H9 (cell line): Measurements from ENCODE around the gene TFB1M. TPM values are rescaled to one million over a fixed set of nuclear protein-coding genes. Genes with fewer than 3 reads are reported as not detected.

Source experiments
- DNase-seq: peaks from one replicate; pipeline ENCODE4 v3.0.0-alpha.2; 2017
- H2AFZ ChIP-seq: one replicate; pipeline ENCODE4 v1.6.1; 2013; ENCODE audit warnings: mild to moderate bottlenecking, low read length, control low read depth, moderate library complexity
- H2AK5ac ChIP-seq: 2 replicates; pipeline ENCODE4 v1.6.1; 2013; ENCODE audit warnings: low read length, control low read depth, mixed read lengths; ENCODE audit not compliant: insufficient read length
- H2BK120ac ChIP-seq: one replicate; pipeline ENCODE4 v1.6.1; 2013; ENCODE audit warnings: low read depth, mild to moderate bottlenecking, low read length, control low read depth, inconsistent platforms; ENCODE audit not compliant: poor library complexity, severe bottlenecking
- H2BK12ac ChIP-seq: 2 replicates; pipeline ENCODE4 v1.6.1; 2013; ENCODE audit warnings: low read length, control low read depth, mixed read lengths, low read depth; ENCODE audit not compliant: insufficient read length
- H2BK15ac ChIP-seq: 2 replicates; pipeline ENCODE4 v1.6.1; 2013; ENCODE audit warnings: low read depth, low read length, control low read depth
- H2BK20ac ChIP-seq: one replicate; pipeline ENCODE4 v1.6.1; 2013; ENCODE audit warnings: low read depth, mild to moderate bottlenecking, low read length, control low read depth, inconsistent platforms; ENCODE audit not compliant: poor library complexity, severe bottlenecking
- H2BK5ac ChIP-seq: 2 replicates; pipeline ENCODE4 v1.6.1; 2013; ENCODE audit warnings: low read length, control low read depth, mixed read lengths; ENCODE audit not compliant: insufficient read length
- H3K14ac ChIP-seq: 2 replicates; pipeline ENCODE4 v1.6.1; 2013; ENCODE audit warnings: low read length, control low read depth; ENCODE audit not compliant: insufficient read depth
- H3K18ac ChIP-seq: 2 replicates; pipeline ENCODE4 v1.6.1; 2013; ENCODE audit warnings: low read depth, mild to moderate bottlenecking, mixed read lengths, low read length, control low read depth; ENCODE audit not compliant: insufficient read length
- H3K23ac ChIP-seq: 2 replicates; pipeline ENCODE4 v1.6.1; 2013; ENCODE audit warnings: low read length, control low read depth, mixed read lengths, low read depth; ENCODE audit not compliant: insufficient read length
- H3K23me2 ChIP-seq: 2 replicates; pipeline ENCODE4 v1.6.1; 2013; ENCODE audit warnings: low read depth, mild to moderate bottlenecking, mixed read lengths, low read length, control low read depth; ENCODE audit not compliant: insufficient read length, poor library complexity, severe bottlenecking
- H3K27ac ChIP-seq: 2 replicates; pipeline ENCODE4 v1.5.1; 2013; ENCODE audit warnings: low read length, control low read depth, mixed read lengths, low read depth; ENCODE audit not compliant: insufficient read length
- H3K27me3 ChIP-seq: 2 replicates; pipeline ENCODE4 v1.6.1; 2013; ENCODE audit warnings: low read length, control low read depth, inconsistent platforms; ENCODE audit not compliant: insufficient read depth
- H3K4ac ChIP-seq: 2 replicates; pipeline ENCODE4 v1.6.1; 2013; ENCODE audit warnings: low read depth, mild to moderate bottlenecking, control low read depth, inconsistent platforms, low read length, moderate library complexity
- H3K4me1 ChIP-seq: 2 replicates; pipeline ENCODE4 v1.6.1; 2013; ENCODE audit warnings: low read length, control low read depth, inconsistent platforms; ENCODE audit not compliant: insufficient read depth
- H3K4me2 ChIP-seq: 2 replicates; pipeline ENCODE4 v1.6.1; 2013; ENCODE audit warnings: low read length, control low read depth, mixed read lengths; ENCODE audit not compliant: insufficient read length, insufficient read depth
- H3K56ac ChIP-seq: 2 replicates; pipeline ENCODE4 v1.6.1; 2013; ENCODE audit warnings: low read depth, mild to moderate bottlenecking, mixed read lengths, low read length, control low read depth; ENCODE audit not compliant: insufficient read length
- H3K79me1 ChIP-seq: 2 replicates; pipeline ENCODE4 v1.6.1; 2013; ENCODE audit warnings: low read depth, mild to moderate bottlenecking, moderate library complexity, low read length, control low read depth, inconsistent platforms; ENCODE audit not compliant: insufficient read depth, poor library complexity, severe bottlenecking
- H3K79me2 ChIP-seq: 2 replicates; pipeline ENCODE4 v1.6.1; 2013; ENCODE audit warnings: low read length, control low read depth, inconsistent platforms; ENCODE audit not compliant: insufficient read depth
- H3K9ac ChIP-seq: 2 replicates; pipeline ENCODE4 v1.6.1; 2013; ENCODE audit warnings: low read length, control low read depth, mixed read lengths; ENCODE audit not compliant: insufficient read length; ENCODE audit errors: extremely low read depth
- H3K9me3 ChIP-seq: one replicate; pipeline ENCODE4 v1.6.1; 2013; ENCODE audit warnings: low read depth, low read length, inconsistent platforms; ENCODE audit not compliant: control insufficient read depth
- H3T11ph ChIP-seq: one replicate; pipeline ENCODE4 v1.6.1; 2013; ENCODE audit warnings: mild to moderate bottlenecking, low read length, control low read depth, inconsistent platforms
- H4K20me1 ChIP-seq: one replicate; pipeline ENCODE4 v1.6.1; 2013; ENCODE audit not compliant: control insufficient read depth, insufficient read length, insufficient read depth
- H4K5ac ChIP-seq: 2 replicates; pipeline ENCODE4 v1.6.1; 2013; ENCODE audit warnings: low read depth, mild to moderate bottlenecking, mixed read lengths, low read length, control low read depth; ENCODE audit not compliant: insufficient read length
- H4K8ac ChIP-seq: replicated peaks from 2 replicates; pipeline ENCODE4 v1.6.1; 2013; ENCODE audit warnings: low read length, control low read depth, mixed read lengths, low read depth; ENCODE audit not compliant: insufficient read length
- H4K91ac ChIP-seq: 2 replicates; pipeline ENCODE4 v1.6.1; 2013; ENCODE audit warnings: low read depth, mild to moderate bottlenecking, moderate library complexity, mixed read lengths, low read length, control low read depth; ENCODE audit not compliant: insufficient read length
- H3K27ac Mint-ChIP-seq, 3 experiments: 2 replicates in 2 of 3; 3 replicates in 1 of 3; pipeline ENCODE4 v1.8.0; 2020 to 2021; ENCODE audit warnings: mixed read lengths in 3 of 3, mild to moderate bottlenecking in 1 of 3, moderate library complexity in 1 of 3
- H3K27me3 Mint-ChIP-seq: 2 replicates; pipeline ENCODE4 v1.8.0; 2021; ENCODE audit warnings: low read depth, mild to moderate bottlenecking, moderate library complexity, mixed read lengths
- H3K36me3 Mint-ChIP-seq, 3 experiments: 2 replicates in 2 of 3; 3 replicates in 1 of 3; pipeline ENCODE4 v1.8.0; 2020 to 2021; ENCODE audit warnings: low read depth in 3 of 3, mixed read lengths in 3 of 3; ENCODE audit not compliant: insufficient read depth in 1 of 3
- H3K4me1 Mint-ChIP-seq, 2 experiments: 2 replicates each; pipeline ENCODE4 v1.8.0; 2020; ENCODE audit warnings: mixed read lengths in 2 of 2
- H3K4me3 Mint-ChIP-seq, 2 experiments: 2 replicates in 1 of 2; 3 replicates in 1 of 2; pipeline ENCODE4 v1.8.0; 2020 to 2021; ENCODE audit warnings: mild to moderate bottlenecking in 2 of 2, mixed read lengths in 2 of 2, moderate library complexity in 1 of 2
- H3K9me3 Mint-ChIP-seq, 2 experiments: 2 replicates in 1 of 2; 3 replicates in 1 of 2; pipeline ENCODE4 v1.8.0; 2020; ENCODE audit warnings: mild to moderate bottlenecking in 2 of 2, mixed read lengths in 2 of 2, moderate library complexity in 1 of 2
- CTCF ChIP-seq: fragments of 200-600 bp; sonication (generic); conservative IDR thresholded peaks from 3 replicates; pipeline ENCODE4 v1.8.0; 2021; ENCODE audit warnings: antibody characterized with exemption, mild to moderate bottlenecking
- WGBS: extraction: QIAGEN DNeasy Blood & Tissue Kit; methylation state at CpG from one replicate; pipeline ENCODE4 v1.1.7; 2013; ENCODE audit warnings: missing lambda C conversion rate, low lambda C conversion rate, mixed read lengths; ENCODE audit not compliant: insufficient read length; ENCODE audit errors: extremely low coverage; 5-methylcytosine and 5-hydroxymethylcytosine counted together
- total RNA-seq: library from RNA; stranded (reverse); gene quantifications from 2 replicates; pipeline ENCODE4 v1.2.1, GENCODE V29; 2021

The TFB1M gene
- total RNA-seq, 1 experiment from 2014 or later, result 28.6 TPM

DNA sequence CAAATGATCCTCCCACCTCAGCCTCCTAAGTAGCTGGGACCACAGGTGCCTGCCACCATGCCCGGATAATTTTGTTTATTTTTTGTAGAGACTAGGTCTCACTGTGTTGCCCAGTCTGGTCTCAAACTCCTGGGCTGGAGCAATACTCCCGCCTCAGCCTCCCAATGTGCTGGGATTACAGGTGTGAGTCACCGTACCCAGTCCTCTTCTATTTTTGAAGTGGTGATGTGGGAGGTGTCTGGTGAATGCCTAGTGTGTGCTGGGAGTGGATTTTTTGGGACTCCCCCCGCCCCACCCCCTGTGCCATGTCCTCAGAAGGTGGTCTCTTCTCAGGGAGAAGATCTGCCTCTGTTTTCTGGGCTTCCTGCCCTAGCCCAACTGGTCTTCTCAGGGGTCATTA, 98.4 kb downstream of the TFB1M start:
- Histone ChIP-seq H4K8ac (no peak overlapping the region), H4K5ac (no peak overlapping the region), H3K9ac (no peak overlapping the region), H3K4ac (no peak overlapping the region), H3K14ac (no peak overlapping the region), H2BK12ac (no peak overlapping the region), H4K20me1 (no peaks in the 10 kb centered on the region), H4K91ac (no peak overlapping the region), H2AFZ (no peak overlapping the region), H2BK5ac (no peak overlapping the region), H2BK15ac (no peak overlapping the region), H3T11ph (no peak overlapping the region), H3K27ac (no peak overlapping the region), H2BK120ac (no peak overlapping the region), H3K23ac (no peak overlapping the region), H3K9me3 (no peaks in the 10 kb centered on the region), H3K4me1 (no peaks in the 10 kb centered on the region), H3K79me1 (no peaks in the 10 kb centered on the region), H3K56ac (no peak overlapping the region), H3K18ac (no peak overlapping the region), H2BK20ac (no peak overlapping the region), H3K79me2 (no peaks in the 10 kb centered on the region), H2AK5ac (no peak overlapping the region), H3K27me3 (no peaks in the 10 kb centered on the region), H3K4me2 (no peak overlapping the region), H3K23me2 (no peaks in the 10 kb centered on the region)
- DNase-seq, result no peak
- peak overlapping the region in 1 of 3 experiments; percentile 41; a peak in 1 of 7 replicates for H3K27ac Mint-ChIP-seq
- H3K4me3 Mint-ChIP-seq, result no peak overlapping the region
- no peaks in the 10 kb centered on the region for H3K27me3 Mint-ChIP-seq
- peaks cover 0 to 5% of the 10 kb centered on the region in 2 experiments; a peak in 3 of 5 replicates for H3K9me3 Mint-ChIP-seq
- TF ChIP-seq CTCF, result no peak
- H3K36me3 Mint-ChIP-seq, result peaks cover 11 to 26% (median 18%) of the 10 kb centered on the region in 3 experiments
- H3K4me1 Mint-ChIP-seq, result peaks cover 12 to 14% of the 10 kb centered on the region in 2 experiments
- no CpG with 5 or more reads among the region's 4 CpGs for WGBS
